ENCODE measurements around the gene LRCH4. TPM values are rescaled to one million over a fixed set of nuclear protein-coding genes. Genes with fewer than 3 reads are reported as not detected.

LRCH4 gene
- total and polyA plus RNA-seq, 2 of the 13 experiments (the other 11 are each of a cell fraction or from before 2014, with no cell fraction given): 7.0 to 9.3 TPM

GRCh38 chr7:100599911-100600729 is 14.2 kb upstream of the LRCH4 start (continued):
- no peak for TF ChIP-seq ZMYM3 (CRISPR knock-in tag; IDR thresholded peaks at IDR 0.05)
- 0 out of 2 replicates have a peak, but pooled peaks have one; percentile 23 for TF ChIP-seq RAD21 (CRISPR knock-in tag; IDR thresholded peaks at IDR 0.05)
- no peak for TF ChIP-seq ATF7-NPFF (CRISPR knock-in tag; IDR thresholded peaks at IDR 0.05; ENCODE audit: low read depth)
- 0 out of 2 replicates have a peak, but pooled peaks have one; percentile 25 for TF ChIP-seq KDM2A (CRISPR knock-in tag; IDR thresholded peaks at IDR 0.05; ENCODE audit: borderline replicate concordance, low read depth)
- TF ChIP-seq SRF (IDR thresholded peaks at IDR 0.05; ENCODE audit: low read depth, low read length): no peak
- no peak for TF ChIP-seq PLRG1 (conservative IDR thresholded peaks at IDR 0.05)
- no peak for TF ChIP-seq MXD3 (CRISPR knock-in tag; IDR thresholded peaks at IDR 0.05)
- TF ChIP-seq HNF1B (CRISPR knock-in tag; IDR thresholded peaks at IDR 0.05): peak; percentile 45; the same call in 1 of the 2 replicates
- TF ChIP-seq SMAD3 (CRISPR knock-in tag; IDR thresholded peaks at IDR 0.05): no peak
- no peak for TF ChIP-seq ZNF407 (CRISPR knock-in tag; IDR thresholded peaks at IDR 0.05; ENCODE audit: not compliant biosample characterization)
- no peak for TF ChIP-seq ZNF251 (CRISPR knock-in tag; IDR thresholded peaks at IDR 0.05)
- no peak for TF ChIP-seq ZNF205 (CRISPR knock-in tag; IDR thresholded peaks at IDR 0.05)
- TF ChIP-seq CSRNP1 (CRISPR knock-in tag; IDR thresholded peaks at IDR 0.05): no peak
- no peak for TF ChIP-seq TAF15 (IDR thresholded peaks at IDR 0.05; ENCODE audit: low read depth, low read length, poor library complexity, severe bottlenecking)
- TF ChIP-seq NFE2L1 (CRISPR knock-in tag; IDR thresholded peaks at IDR 0.05; ENCODE audit: borderline replicate concordance): no peak
- no peak for TF ChIP-seq LCORL (IDR thresholded peaks at IDR 0.05)
- 0 out of 2 replicates have a peak, but pooled peaks have one; percentile 28 for TF ChIP-seq LCORL (CRISPR knock-in tag; IDR thresholded peaks at IDR 0.05)

Data from HepG2 (cell line).